ENCODE results near the gene SPACA1.

The SPACA1 gene

GRCh38 chr6:88086792-88087191 is 39.2 kb downstream of the SPACA1 start:
- no peak overlapping the region for H3K27ac ChIP-seq
- no peak for DNase-seq (ENCODE audit: low read depth, low spot score)

- no peak overlapping the region for H3K27ac ChIP-seq
- DNase-seq (ENCODE audit: low read depth, low spot score) = no peak
These were observed 42.1 kb downstream of the SPACA1 start for GRCh38 chr6:88089708-88090107.

- H3K27ac ChIP-seq = no peak overlapping the region
- DNase-seq (ENCODE audit: low read depth, low spot score) = no peak
These were observed 58.2 kb downstream of the SPACA1 start for GRCh38 chr6:88105741-88106340.

GRCh38 chr6:88107241-88107640 is 59.6 kb downstream of the SPACA1 start:
- no peak overlapping the region for H3K27ac ChIP-seq
- no peak for DNase-seq (ENCODE audit: low read depth, low spot score)

GRCh38 chr6:88111991-88112390 is 64.3 kb downstream of the SPACA1 start:
- no peak for DNase-seq (ENCODE audit: low read depth, low spot score)
- H3K27ac ChIP-seq = no peak overlapping the region

GRCh38 chr6:88114838-88115237 is 67.2 kb downstream of the SPACA1 start:
- DNase-seq (ENCODE audit: low read depth, low spot score) = no peak
- no peak overlapping the region for H3K27ac ChIP-seq

GRCh38 chr6:88115307-88115706 is 67.7 kb downstream of the SPACA1 start:
- H3K27ac ChIP-seq = no peak overlapping the region
- no peak for DNase-seq (ENCODE audit: low read depth, low spot score)

GRCh38 chr6:88116276-88116675 is 68.6 kb downstream of the SPACA1 start:
- no peak overlapping the region for H3K27ac ChIP-seq
- no peak for DNase-seq (ENCODE audit: low read depth, low spot score)
